ENCODE data around the gene PHF12.

PHF12 gene

GRCh38 chr17:28969706-28970393 is 18.5 kb upstream of the PHF12 start:
- ATAC-seq = no peak
- TF ChIP-seq GLIS3 (CRISPR knock-in tag; IDR thresholded peaks at IDR 0.05) (no peak), RARB (CRISPR knock-in tag; IDR thresholded peaks at IDR 0.05) (no peak), TCF4 (CRISPR knock-in tag; IDR thresholded peaks at IDR 0.05; ENCODE audit: borderline replicate concordance) (no peak), ISL1 (CRISPR knock-in tag; IDR thresholded peaks at IDR 0.05) (no peak), BACH2 (CRISPR knock-in tag; IDR thresholded peaks at IDR 0.05; ENCODE audit: borderline replicate concordance) (no peak), ZFP30 (CRISPR knock-in tag; IDR thresholded peaks at IDR 0.05) (no peak), ESRRG (CRISPR knock-in tag; IDR thresholded peaks at IDR 0.05) (no peak), TOX (CRISPR knock-in tag; IDR thresholded peaks at IDR 0.05; ENCODE audit: borderline replicate concordance) (no peak), ZC3H10 (CRISPR knock-in tag; IDR thresholded peaks at IDR 0.05) (no peak), CSDC2 (CRISPR knock-in tag; IDR thresholded peaks at IDR 0.05) (no peak), ZNF565 (CRISPR knock-in tag; conservative IDR thresholded peaks at IDR 0.05; ENCODE audit: low read depth) (no peak), POU6F1 (CRISPR knock-in tag; IDR thresholded peaks at IDR 0.05; ENCODE audit: borderline replicate concordance, low read depth) (no peak), ZNF70 (CRISPR knock-in tag; IDR thresholded peaks at IDR 0.05) (no peak), ZNF8 (CRISPR knock-in tag; IDR thresholded peaks at IDR 0.05) (no peak), CSRNP3 (CRISPR knock-in tag; IDR thresholded peaks at IDR 0.05) (no peak), PPARA (CRISPR knock-in tag; IDR thresholded peaks at IDR 0.05; ENCODE audit: borderline replicate concordance) (no peak), OSR1 (CRISPR knock-in tag; IDR thresholded peaks at IDR 0.05) (no peak), ZFP3 (CRISPR knock-in tag; IDR thresholded peaks at IDR 0.05) (no peak)
- TF ChIP-seq, protein P1, sequence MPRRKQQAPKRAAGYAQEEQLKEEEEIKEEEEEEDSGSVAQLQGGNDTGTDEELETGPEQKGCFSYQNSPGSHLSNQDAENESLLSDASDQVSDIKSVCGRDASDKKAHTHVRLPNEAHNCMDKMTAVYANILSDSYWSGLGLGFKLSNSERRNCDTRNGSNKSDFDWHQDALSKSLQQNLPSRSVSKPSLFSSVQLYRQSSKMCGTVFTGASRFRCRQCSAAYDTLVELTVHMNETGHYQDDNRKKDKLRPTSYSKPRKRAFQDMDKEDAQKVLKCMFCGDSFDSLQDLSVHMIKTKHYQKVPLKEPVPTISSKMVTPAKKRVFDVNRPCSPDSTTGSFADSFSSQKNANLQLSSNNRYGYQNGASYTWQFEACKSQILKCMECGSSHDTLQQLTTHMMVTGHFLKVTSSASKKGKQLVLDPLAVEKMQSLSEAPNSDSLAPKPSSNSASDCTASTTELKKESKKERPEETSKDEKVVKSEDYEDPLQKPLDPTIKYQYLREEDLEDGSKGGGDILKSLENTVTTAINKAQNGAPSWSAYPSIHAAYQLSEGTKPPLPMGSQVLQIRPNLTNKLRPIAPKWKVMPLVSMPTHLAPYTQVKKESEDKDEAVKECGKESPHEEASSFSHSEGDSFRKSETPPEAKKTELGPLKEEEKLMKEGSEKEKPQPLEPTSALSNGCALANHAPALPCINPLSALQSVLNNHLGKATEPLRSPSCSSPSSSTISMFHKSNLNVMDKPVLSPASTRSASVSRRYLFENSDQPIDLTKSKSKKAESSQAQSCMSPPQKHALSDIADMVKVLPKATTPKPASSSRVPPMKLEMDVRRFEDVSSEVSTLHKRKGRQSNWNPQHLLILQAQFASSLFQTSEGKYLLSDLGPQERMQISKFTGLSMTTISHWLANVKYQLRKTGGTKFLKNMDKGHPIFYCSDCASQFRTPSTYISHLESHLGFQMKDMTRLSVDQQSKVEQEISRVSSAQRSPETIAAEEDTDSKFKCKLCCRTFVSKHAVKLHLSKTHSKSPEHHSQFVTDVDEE (CRISPR knock-in tag; IDR thresholded peaks at IDR 0.05) = no peak
- TF ChIP-seq, protein P2, sequence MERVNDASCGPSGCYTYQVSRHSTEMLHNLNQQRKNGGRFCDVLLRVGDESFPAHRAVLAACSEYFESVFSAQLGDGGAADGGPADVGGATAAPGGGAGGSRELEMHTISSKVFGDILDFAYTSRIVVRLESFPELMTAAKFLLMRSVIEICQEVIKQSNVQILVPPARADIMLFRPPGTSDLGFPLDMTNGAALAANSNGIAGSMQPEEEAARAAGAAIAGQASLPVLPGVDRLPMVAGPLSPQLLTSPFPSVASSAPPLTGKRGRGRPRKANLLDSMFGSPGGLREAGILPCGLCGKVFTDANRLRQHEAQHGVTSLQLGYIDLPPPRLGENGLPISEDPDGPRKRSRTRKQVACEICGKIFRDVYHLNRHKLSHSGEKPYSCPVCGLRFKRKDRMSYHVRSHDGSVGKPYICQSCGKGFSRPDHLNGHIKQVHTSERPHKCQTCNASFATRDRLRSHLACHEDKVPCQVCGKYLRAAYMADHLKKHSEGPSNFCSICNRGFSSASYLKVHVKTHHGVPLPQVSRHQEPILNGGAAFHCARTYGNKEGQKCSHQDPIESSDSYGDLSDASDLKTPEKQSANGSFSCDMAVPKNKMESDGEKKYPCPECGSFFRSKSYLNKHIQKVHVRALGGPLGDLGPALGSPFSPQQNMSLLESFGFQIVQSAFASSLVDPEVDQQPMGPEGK (CRISPR knock-in tag; IDR thresholded peaks at IDR 0.05; ENCODE audit: borderline replicate concordance) = no peak

- no peak for ATAC-seq
These were observed 17.6 kb upstream of the PHF12 start for GRCh38 chr17:28968914-28969295.

More at GRCh38 chr17:28968914-28969295, 17.6 kb upstream of the PHF12 start:
- TF ChIP-seq, protein P1 (CRISPR knock-in tag; IDR thresholded peaks at IDR 0.05) = no peak
- TF ChIP-seq BACH2 (CRISPR knock-in tag; IDR thresholded peaks at IDR 0.05; ENCODE audit: borderline replicate concordance) (no peak), CSRNP3 (CRISPR knock-in tag; IDR thresholded peaks at IDR 0.05) (no peak), ZNF8 (CRISPR knock-in tag; IDR thresholded peaks at IDR 0.05) (no peak), ZNF565 (CRISPR knock-in tag; conservative IDR thresholded peaks at IDR 0.05; ENCODE audit: low read depth) (no peak), ISL1 (CRISPR knock-in tag; IDR thresholded peaks at IDR 0.05) (no peak), TOX (CRISPR knock-in tag; IDR thresholded peaks at IDR 0.05; ENCODE audit: borderline replicate concordance) (no peak), ZFP3 (CRISPR knock-in tag; IDR thresholded peaks at IDR 0.05) (no peak), POU6F1 (CRISPR knock-in tag; IDR thresholded peaks at IDR 0.05; ENCODE audit: borderline replicate concordance, low read depth) (no peak), ZFP30 (CRISPR knock-in tag; IDR thresholded peaks at IDR 0.05) (no peak), SNAI2 (CRISPR knock-in tag; IDR thresholded peaks at IDR 0.05) (no peak), RARB (CRISPR knock-in tag; IDR thresholded peaks at IDR 0.05) (no peak), OSR1 (CRISPR knock-in tag; IDR thresholded peaks at IDR 0.05) (no peak), ZNF70 (CRISPR knock-in tag; IDR thresholded peaks at IDR 0.05) (no peak), CSDC2 (CRISPR knock-in tag; IDR thresholded peaks at IDR 0.05) (no peak), TCF4 (CRISPR knock-in tag; IDR thresholded peaks at IDR 0.05; ENCODE audit: borderline replicate concordance) (no peak), ZC3H10 (CRISPR knock-in tag; IDR thresholded peaks at IDR 0.05) (no peak), GLIS3 (CRISPR knock-in tag; IDR thresholded peaks at IDR 0.05) (no peak)
- TF ChIP-seq, protein P2 (CRISPR knock-in tag; IDR thresholded peaks at IDR 0.05; ENCODE audit: borderline replicate concordance) = no peak
